GM13977 (cell line): Measurements from ENCODE around the gene EDDM13.
A peak's percentile ranks its signal among the peaks of the same experiment; 100 is the strongest.
"Not testable (repeated sequence)": the region's sequence is repeated elsewhere in the genome, so short reads cannot be mapped to it uniquely, and the experiment has no call there.

Experiments used
- DNase-seq: peaks from one replicate; pipeline ENCODE4 v3.0.0; 2012; ENCODE audit warnings: low spot score
- in situ Hi-C: fragments of 300-500 bp; cut with MboI; formaldehyde crosslinking; loops from one replicate; pipeline ENCODE4 v1.12.0; 2022; ENCODE audit warnings: low sequenced_read_pairs, low pct_unique_long_range_greater_than_20kb, mixed read lengths, inconsistent platforms; ENCODE audit not compliant: unreplicated experiment
- TF ChIP-seq, protein P1 (sequence below): IDR thresholded peaks from 2 replicates; pipeline ENCODE4 v1.5.1; 2012; ENCODE audit warnings: mild to moderate bottlenecking, control low read depth; ENCODE audit not compliant: insufficient read depth; ENCODE audit errors: extremely low read depth, missing control alignments

The EDDM13 gene

DNA sequence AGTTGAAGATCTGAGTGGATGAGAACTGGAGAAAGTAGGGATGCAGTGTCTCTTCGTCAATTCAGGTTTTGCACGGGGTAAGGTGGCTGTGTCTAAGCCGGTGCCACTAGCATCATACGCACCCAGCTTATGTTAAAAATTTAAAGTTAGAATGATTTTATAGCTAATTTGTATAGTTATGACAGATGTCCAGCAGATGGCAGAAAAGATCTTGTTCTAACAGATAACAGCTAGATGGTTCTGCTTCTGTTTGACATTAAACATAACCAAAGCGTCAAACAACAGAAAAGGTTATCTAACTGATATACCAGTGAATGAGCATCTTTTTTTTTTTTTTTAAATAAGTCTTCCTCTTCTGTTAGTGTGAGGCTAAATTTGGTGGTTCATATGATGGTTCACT, 18.8 kb upstream of the EDDM13 start:
- DNase-seq: peak; percentile 64
- TF ChIP-seq, protein P1, sequence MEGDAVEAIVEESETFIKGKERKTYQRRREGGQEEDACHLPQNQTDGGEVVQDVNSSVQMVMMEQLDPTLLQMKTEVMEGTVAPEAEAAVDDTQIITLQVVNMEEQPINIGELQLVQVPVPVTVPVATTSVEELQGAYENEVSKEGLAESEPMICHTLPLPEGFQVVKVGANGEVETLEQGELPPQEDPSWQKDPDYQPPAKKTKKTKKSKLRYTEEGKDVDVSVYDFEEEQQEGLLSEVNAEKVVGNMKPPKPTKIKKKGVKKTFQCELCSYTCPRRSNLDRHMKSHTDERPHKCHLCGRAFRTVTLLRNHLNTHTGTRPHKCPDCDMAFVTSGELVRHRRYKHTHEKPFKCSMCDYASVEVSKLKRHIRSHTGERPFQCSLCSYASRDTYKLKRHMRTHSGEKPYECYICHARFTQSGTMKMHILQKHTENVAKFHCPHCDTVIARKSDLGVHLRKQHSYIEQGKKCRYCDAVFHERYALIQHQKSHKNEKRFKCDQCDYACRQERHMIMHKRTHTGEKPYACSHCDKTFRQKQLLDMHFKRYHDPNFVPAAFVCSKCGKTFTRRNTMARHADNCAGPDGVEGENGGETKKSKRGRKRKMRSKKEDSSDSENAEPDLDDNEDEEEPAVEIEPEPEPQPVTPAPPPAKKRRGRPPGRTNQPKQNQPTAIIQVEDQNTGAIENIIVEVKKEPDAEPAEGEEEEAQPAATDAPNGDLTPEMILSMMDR: peak; percentile 51
- in situ Hi-C loops: no loop called here

DNA sequence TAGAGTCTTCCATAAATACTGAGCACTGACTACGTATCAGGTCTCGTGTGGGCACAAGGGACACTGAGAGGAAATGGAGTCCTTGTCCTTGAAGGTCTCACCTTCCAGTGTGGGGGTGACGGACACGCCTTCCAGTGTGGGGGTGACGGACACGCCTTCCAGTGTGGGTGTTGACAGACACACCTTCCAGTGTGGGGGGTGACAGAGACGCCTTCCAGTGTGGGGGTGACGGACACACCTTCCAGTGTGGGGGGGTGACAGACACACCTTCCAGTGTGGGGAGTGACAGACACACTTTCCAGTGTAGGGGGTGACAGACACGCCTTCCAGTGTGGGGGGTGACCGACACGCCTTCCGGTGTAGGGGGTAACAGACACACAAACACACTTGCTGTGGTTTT, 14.3 kb upstream of the EDDM13 start:
- TF ChIP-seq, protein P1: no peak
- no peak for DNase-seq
- in situ Hi-C loops: no loop called here

DNA sequence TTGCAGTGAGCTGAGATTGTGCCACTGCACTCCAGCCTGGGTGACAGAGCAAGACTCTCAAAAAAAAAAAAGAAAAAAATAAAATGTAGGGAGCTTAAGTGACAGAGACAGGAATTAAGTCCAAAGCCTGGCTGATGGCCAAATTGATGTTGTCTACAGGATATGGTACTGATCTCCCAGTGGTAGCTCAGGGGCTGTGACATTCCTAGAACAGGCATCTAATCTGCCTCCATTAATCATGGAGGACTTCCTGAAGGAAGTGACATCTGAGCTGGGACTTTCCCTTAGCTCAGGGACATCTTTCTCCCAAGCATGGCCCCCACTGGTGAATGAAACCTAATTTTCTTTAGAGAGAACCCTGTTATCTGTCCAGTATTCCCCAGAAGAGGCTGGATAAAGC, 11.4 kb upstream of the EDDM13 start:
- no peak for DNase-seq
- in situ Hi-C loops: no loop called here
- TF ChIP-seq, protein P1: no peak

DNA sequence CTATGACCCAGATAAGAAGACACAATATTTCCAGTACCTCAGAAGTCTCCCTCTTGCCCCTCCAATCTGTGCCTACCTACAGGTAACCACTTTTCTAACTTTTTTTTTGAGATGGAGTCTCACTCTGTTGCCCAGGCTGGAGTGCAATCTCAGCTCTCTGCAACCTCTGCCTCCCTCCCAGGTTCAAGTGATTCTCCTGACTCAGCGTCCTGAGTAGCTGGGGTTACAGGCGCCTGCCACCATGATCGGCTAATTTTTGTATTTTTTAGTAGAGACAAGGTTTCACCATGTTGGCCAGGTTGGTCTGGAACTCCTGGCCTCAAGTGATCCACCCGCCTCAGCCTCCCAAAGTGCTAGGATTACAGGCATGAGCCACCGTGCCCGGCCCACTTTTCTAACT, 10.6 kb upstream of the EDDM13 start:
- DNase-seq, in situ Hi-C loops: not testable (repeated sequence)

GRCh38 chr19:56263319-56263718, 9.2 kb upstream of the EDDM13 start:
- in situ Hi-C loops: no loop called here
- TF ChIP-seq, protein P1: no peak
- DNase-seq: no peak

GRCh38 chr19:56266051-56266450, 6.5 kb upstream of the EDDM13 start:
- TF ChIP-seq, protein P1: no peak
- in situ Hi-C loops: no loop called here
- DNase-seq: no peak

DNA sequence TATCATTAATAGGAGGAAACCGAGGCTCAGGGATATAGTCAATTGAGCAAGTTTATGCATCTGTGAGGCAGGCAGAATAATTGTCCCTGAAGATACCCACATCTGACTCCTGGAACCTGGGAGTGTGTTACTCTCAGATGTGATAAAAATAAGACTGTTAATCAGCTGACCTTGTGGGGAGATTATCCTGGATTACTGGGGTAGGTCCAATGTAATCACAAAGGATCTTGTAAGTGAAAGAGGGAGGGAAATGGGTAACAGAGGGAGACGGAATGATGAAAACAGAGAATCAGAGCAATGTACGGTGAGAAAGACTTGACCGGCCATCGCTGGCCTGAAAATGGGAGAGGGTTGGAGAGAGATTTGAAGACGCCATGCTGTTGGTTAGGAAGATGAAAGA, 3.2 kb upstream of the EDDM13 start:
- in situ Hi-C loops: no loop called here
- TF ChIP-seq, protein P1: no peak
- no peak for DNase-seq

DNA sequence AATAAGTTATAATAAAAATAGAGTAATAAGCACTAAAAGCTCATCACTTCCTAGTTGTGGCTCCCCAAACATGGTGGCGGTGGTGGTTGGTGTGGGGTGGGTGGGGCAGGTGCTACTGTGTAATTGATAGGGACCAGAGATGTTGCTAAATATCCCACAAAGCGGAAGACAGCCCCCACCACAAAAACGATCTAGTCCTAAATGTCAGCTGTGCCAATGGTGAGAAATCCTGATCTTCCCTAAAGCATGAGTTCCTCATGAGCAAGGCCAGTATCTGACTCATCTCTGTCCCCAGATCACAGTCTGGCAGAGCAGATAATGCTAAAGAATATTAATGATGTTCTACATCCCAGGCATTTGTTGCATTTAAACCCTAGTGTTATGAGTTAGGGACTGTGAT, 1.9 kb upstream of the EDDM13 start:
- no peak for DNase-seq
- TF ChIP-seq, protein P1: no peak
- in situ Hi-C loops: no loop called here
